ENCODE results near the gene APPBP2.

- TF ChIP-seq CTCF (IDR thresholded peaks at IDR 0.05) = no peak
- no peak for TF ChIP-seq POLR2A (IDR thresholded peaks at IDR 0.05)
Measured at GRCh38 chr17:60539807-60540206, 13.8 kb upstream of the APPBP2 start.
